Neural crest cell (in vitro differentiated cells): ENCODE data around the gene SMIM26. TPM values are rescaled to one million over a fixed set of nuclear protein-coding genes. Genes with fewer than 3 reads are reported as not detected.
A peak's percentile ranks its signal among the peaks of the same experiment; 100 is the strongest.

ENCODE experiments used
- DNase-seq: peaks from one replicate; pipeline ENCODE4 v3.0.0; 2021; ENCODE audit warnings: low read depth, mixed read lengths, low spot score
- H3K27ac Mint-ChIP-seq: one replicate; pipeline ENCODE4 v1.8.0; 2021; ENCODE audit warnings: mild to moderate bottlenecking, mixed read lengths; ENCODE audit not compliant: unreplicated experiment
- H3K27me3 Mint-ChIP-seq: 2 replicates; pipeline ENCODE4 v1.8.0; 2021; ENCODE audit warnings: low read depth, mild to moderate bottlenecking, mixed read lengths
- H3K36me3 Mint-ChIP-seq: 2 replicates; pipeline ENCODE4 v1.8.0; 2021; ENCODE audit warnings: low read depth, mild to moderate bottlenecking, mixed read lengths
- H3K4me1 Mint-ChIP-seq: 2 replicates; pipeline ENCODE4 v1.8.0; 2021; ENCODE audit warnings: mixed read lengths
- H3K4me3 Mint-ChIP-seq: one replicate; pipeline ENCODE4 v1.8.0; 2021; ENCODE audit warnings: mild to moderate bottlenecking, mixed read lengths
- H3K9me3 Mint-ChIP-seq: 2 replicates; pipeline ENCODE4 v1.8.0; 2021; ENCODE audit warnings: mixed read lengths
- CTCF ChIP-seq: fragments of 200-600 bp; sonication (generic); conservative IDR thresholded peaks from 2 replicates; pipeline ENCODE4 v1.5.0; 2021; ENCODE audit warnings: antibody characterized with exemption, mild to moderate bottlenecking
- total RNA-seq: library from RNA; stranded (reverse); gene quantifications from 2 replicates; pipeline ENCODE4 v1.2.1, GENCODE V29; 2021

The SMIM26 gene
- total RNA-seq, 1 donor from 2014 or later: 65.4 TPM

DNA sequence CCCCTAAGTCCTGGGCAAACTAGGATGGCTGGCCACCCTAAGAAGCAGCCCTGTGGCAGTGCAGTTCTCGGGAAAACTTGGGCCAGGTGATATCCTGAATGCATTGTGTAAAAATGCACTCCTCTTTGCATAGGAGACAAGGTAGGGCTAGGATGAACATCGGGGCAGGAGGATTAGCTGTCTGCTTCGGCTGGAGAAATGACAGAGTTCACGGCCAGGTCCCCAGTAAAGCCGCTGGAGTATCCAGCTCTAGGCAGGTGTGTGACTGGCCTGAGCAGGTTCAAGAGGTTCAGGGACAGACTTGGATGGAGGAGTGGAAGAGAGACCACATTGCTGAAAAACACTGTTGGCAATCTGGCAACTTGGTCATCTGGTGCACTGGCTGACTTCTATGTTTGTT is 47.0 kb downstream of the SMIM26 start:
- Mint-ChIP-seq H3K36me3 (peaks cover 16% of the 10 kb centered on the region), H3K27ac (peak overlapping the region; percentile 20), H3K27me3 (no peaks in the 10 kb centered on the region), H3K9me3 (peaks cover 3% of the 10 kb centered on the region), H3K4me3 (no peak overlapping the region), H3K4me1 (no peaks in the 10 kb centered on the region)
- DNase-seq: no peak
- TF ChIP-seq CTCF: no peak

GRCh38 chr20:18615020-18615650 is 47.9 kb downstream of the SMIM26 start:
- Mint-ChIP-seq H3K27me3 (no peaks in the 10 kb centered on the region), H3K9me3 (peaks cover 3% of the 10 kb centered on the region), H3K27ac (no peak overlapping the region), H3K4me1 (no peaks in the 10 kb centered on the region), H3K4me3 (no peak overlapping the region), H3K36me3 (peaks cover 16% of the 10 kb centered on the region)
- no peak for DNase-seq
- TF ChIP-seq CTCF: no peak

Other genes with a start within 250 kb of the SMIM26 start
- gene DZANK1, start 100.4 kb upstream of the SMIM26 start, total RNA-seq: 7.5 and 8.0 TPM in 2 replicates
- 12.9 and 14.1 TPM in 2 replicates for gene POLR3F, start 100.0 kb upstream of the SMIM26 start, total RNA-seq
- gene RBBP9, start 70.2 kb upstream of the SMIM26 start, total RNA-seq: 23.6 and 23.7 TPM in 2 replicates
- gene SEC23B, start 59.5 kb upstream of the SMIM26 start, total RNA-seq: 50.6 and 58.9 TPM in 2 replicates
- 68.2 and 73.4 TPM in 2 replicates for gene DTD1, start 20.6 kb downstream of the SMIM26 start, total RNA-seq
- not detected in 2 replicates for gene SCP2D1, start 246.4 kb downstream of the SMIM26 start, total RNA-seq